ENCODE results near the gene ITCH. TPM values are rescaled to one million over a fixed set of nuclear protein-coding genes. Genes with fewer than 3 reads are reported as not detected.
A peak's percentile ranks its signal among the peaks of the same experiment; 100 is the strongest.
"Not testable (repeated sequence)": the region's sequence is repeated elsewhere in the genome, so short reads cannot be mapped to it uniquely, and the experiment has no call there.

ITCH gene
- total RNA-seq, 1 donor from 2014 or later: 113 TPM

DNA sequence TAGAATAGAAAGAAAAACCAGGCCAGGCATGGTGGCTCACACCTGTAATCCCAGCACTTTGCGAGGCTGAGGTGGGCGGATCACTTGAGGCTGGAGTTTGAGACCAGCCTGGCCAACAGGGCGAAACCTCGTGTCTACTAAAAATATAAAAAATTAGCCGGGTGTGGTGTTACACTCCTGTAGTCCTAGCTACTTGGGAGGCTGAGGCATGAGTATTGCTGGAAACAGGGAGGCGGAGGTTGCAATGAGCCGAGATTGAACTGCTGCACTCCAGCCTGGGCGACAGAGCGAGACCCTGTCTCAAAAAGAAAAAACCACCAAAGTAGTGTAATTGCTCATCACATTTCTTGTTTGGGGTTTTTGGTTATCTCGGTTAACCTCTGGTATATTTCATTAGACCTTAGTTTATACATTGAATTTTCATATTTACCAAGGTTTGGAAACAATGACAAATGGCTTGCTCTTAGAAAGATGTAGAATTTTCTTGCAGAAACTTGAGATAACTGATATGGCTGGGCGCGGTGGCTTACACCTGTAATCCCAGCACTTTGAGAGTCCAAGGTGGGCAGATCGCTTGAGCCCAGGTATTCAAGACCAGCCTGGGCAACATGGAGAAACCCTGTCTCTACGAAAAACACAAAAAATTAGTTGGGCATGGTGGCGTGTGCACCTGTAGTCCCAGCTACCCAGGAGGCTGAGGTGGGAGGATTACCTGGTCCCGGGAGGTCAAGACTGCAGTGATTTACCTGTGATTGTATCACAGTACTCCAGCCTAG is 14.2 kb downstream of the ITCH start:
- DNase-seq (ENCODE audit: low read depth): no peak

DNA sequence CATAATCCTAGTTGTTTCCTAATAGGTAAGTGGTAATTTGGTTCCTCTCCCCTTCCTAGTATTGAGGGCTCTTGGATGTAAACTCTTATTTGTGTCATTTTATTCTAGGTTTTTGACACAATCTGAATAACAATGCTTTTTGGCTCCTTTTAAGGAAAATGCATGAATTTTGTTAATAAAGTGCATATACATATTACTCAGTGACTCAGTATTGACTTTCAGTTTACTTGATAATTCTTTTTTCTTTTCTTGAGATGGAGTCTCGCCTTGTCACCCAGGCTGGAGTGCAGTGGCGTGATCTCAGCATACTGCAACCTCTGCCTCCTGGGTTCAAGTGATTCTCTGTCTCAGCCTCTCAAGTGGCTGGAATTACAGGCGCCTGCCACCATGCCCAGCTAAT is 19.1 kb downstream of the ITCH start:
- DNase-seq (ENCODE audit: low read depth): no peak

DNA sequence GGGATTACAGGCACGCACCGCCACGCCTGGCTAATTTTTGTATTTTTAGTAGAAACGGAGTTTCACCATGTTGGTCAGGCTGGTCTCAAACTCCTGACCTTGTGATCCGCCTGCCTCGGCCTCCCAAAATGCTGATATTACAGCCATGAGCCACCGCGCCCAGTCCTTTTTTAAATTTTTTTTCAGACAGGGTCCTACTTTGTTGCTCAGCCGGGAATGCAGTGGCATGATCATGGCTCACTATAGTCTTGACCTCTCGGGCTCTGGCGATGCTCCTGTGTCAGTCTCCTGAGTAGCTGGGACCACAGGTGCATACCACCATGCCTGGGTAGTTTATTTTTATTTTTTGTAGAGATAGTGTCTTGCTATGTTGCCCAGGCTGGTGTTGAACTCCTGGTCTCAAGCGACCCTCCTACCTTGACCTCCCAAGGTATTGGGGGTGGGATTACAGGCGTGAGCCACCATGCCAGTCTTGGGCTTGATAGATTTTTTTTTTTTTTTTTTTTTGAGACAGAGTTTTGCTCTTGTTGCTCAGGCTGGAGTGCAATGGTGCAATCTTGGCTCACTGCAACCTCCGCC is 19.9 kb downstream of the ITCH start:
- DNase-seq (ENCODE audit: low read depth): not testable (repeated sequence)

DNA sequence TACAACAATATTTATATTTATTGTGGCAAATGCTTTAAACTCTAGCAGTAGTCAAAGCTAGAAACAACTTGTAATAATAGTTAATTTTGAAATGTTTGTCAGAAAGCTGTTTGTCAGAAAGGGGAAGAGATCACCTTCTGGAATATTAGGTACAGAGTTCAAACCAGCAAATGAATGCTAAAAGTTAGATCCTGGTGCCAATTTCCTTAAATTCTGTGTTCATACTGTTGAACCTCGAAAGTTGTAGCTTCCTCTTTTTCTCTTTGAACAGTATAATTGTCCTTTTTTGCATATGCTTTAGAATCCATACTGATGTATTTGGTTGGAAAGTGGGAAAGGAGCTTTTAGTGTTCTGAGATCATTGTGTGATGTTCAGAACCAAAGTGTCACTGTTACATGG is 22.4 kb downstream of the ITCH start:
- DNase-seq (ENCODE audit: low read depth): no peak

DNA sequence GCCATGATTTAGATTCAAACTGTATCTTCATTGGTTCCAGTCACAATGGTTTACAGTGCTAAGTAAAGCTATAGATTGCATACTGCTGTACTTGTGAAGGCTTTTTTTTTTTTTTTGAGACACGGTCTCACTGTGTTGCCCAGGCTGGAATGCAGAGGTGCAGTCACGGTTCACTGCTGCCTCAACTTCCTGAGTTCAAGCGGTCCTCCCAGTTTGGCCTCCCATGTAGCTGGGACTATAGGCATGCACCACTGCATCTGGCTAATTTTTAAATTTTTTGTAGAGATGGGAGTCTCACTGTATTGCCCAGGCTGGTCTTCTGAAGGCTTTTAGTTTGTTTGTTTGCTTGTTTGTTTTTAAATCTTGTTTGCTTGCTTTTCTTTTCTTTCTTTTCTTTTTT is 24.9 kb downstream of the ITCH start:
- peak; percentile 63 for DNase-seq (ENCODE audit: low read depth)

DNA sequence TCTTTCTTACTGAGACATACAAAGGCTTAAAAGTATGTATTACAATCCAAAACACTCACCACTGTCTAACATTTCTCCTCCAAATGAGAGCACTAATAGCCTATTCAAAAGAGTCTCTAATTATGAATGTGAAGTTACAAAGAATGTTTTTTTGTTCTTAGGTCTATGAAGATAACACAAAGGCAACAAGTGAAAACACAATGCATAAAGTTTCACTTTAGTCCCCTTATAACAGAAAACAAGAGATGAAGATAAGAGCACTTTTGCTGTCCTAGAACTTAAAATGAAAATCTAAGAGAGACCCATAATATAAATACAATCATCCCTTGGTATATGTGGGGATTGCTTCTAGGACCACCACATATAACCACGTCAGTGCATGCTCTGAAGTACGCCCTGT is 25.6 kb downstream of the ITCH start:
- no peak for DNase-seq (ENCODE audit: low read depth)

DNA sequence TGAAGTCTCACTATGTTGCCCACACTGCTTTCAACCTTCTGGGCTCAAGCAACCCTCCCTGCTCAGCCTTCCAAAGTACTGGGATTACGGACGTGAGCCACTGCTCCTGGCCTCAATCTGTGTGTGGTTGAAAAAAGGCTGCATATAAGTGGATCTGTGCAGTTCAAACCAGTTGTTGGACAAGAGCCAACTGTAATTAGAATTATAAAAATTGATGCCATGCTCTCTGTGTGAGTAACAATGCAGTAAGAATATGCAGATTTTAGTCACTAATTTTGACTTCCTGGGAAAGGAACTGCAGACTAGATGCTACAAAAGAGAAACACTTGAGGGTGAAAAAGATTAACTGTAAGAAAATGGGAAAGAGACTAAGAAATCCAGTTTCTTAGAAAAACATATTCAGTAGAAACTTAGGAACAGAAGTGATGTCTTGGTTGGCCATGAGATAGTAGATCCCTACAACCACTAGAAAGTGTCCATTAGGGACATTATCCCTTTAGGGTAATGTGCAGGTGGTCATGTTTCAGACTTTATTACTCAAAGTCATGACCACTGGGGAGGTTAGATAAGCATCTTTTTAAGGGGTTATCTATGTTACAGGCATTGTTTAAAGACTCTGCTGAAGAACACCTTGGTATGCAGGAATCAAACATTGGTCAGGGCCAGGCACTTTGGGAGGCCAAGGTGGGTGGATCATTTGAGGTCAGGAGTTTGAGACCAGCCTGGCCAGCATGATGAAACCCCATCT is 26.3 kb downstream of the ITCH start:
- no peak for DNase-seq (ENCODE audit: low read depth)

DNA sequence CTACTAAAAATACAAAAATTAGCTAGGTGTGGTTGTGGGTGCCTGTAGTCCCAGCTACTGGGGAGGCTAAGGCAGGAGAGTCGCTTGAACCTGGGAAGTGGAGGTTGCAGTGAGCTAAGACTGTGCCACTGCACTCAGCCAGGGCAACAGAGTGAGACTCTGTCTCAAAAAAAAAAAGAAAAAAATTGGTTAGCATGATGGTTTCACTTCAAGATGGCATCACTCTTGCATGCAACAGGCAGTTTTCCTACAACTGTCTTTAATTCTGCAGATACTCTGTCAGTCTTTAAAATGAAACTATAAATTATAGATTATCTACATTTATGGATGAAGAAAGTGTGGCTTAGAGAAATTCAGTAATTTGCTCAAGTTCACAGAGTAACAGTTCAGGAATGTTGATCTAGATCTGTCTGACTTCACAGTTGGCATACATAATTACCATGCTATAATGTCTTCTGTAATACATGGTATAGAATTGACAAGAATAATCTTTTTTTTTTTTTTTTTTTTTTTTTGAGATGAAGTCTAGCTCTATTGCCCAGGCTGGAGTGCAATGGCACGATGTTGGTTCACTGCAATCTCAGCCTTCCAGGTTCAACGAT is 27.0 kb downstream of the ITCH start:
- DNase-seq (ENCODE audit: low read depth): no peak

DNA sequence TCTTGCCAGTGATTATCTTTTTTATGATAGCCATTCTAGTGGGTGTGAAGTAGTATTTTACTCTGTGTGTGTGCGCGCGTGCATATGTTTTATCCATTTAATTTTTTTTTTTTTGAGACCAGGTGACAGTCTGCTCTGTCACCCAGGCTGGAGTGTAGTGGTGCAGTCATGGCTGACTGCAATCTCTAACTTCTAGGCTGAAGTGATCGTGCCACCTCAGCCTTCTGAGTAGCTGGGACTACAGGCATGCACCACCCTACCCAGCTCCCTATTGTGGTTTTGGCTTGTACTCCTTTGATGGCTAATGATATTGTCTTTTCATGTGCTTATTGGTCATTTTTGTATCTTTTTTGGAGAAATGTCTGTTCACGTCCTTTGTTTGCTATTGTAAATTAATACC is 33.3 kb downstream of the ITCH start:
- DNase-seq (ENCODE audit: low read depth): no peak

DNA sequence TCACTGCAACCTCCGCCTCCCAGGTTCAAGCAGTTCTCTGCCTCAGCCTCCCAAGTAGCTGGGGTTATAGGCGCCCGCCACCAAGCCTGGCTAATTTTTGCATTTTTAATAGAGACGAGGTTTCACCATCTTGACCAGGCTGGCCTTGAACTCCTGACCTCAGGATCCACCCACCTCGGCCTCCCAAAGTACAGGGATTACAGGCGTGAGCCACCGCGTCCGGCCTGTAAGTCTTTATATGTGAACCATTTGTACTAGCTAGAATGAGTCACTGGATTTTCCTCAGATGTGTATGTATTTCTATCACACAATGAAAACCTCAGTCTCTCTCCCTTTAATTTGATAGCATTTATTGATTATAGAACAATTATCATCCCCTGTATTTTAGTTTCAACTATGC is 34.0 kb downstream of the ITCH start:
- DNase-seq (ENCODE audit: low read depth): peak; percentile 40

DNA sequence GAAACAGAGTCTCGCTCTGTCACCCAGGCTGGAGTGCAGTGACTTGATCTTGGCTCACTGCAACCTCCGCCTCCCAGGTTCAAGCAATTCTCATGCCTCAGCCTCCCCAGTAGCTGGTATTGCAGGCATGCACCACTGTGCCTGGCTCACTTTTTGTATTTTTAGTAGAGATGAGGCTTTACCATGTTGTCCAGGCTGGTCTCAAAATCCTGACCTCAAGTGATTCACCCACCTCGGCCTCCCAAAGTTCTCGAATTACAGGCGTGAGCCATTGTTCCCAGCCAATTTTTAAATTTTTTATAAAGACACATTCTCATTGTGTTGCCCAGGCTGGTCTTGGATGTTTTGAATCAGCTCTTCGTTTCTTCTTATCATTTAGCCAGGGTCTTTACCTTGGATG is 37.7 kb downstream of the ITCH start:
- peak; percentile 68 for DNase-seq (ENCODE audit: low read depth)

DNA sequence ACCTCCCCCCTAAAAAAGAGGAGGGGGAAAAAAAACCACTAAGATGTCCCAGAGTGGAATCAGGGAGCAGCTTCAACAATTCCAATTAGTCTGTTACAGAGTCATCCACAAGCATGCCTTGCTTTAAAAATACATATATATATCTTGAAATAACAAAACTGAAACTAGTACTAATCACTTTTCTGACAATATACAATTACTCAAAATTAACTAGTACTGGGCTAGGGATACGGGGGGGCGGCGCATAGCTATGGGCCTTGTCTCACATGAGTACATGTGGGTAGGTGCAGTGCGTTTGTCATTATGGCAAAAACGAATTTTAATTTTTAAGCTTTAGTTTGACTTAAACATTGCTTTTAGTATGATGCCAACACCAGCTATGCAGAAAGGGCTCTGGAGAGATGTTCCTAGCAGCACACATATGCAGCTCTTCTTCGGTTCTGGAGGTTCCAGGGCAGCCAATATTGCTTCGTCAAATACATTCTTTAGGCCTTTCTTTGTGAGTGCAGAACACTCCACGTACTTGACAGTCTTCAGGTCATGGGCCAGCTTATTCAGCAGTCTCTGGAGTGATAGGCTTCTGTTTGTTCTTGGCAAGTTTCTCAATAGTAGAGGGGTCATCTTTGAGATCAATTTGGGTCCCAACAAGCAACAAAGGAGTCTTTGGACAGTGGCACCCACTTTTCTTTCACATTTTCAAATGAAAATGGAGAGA is 38.8 kb downstream of the ITCH start:
- no peak for DNase-seq (ENCODE audit: low read depth)

DNA sequence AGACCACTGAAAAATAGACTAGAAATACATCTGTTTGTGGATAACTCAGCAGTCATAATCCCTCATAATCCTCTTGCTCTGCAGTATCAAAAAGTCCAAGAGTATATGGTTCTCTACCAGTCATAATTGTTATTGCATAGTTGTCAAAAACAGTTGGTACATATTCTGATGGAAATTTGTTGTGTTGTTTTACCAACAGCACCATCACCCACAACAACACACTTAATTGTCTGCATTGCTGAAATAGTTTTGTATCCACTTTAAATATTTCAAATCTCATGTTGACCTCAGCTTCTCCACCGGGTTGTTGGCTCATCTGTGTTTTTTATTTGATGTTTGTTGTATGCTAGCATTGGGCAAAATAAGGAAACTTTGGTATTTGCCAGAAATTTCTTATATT is 39.4 kb downstream of the ITCH start:
- DNase-seq (ENCODE audit: low read depth): no peak

DNA sequence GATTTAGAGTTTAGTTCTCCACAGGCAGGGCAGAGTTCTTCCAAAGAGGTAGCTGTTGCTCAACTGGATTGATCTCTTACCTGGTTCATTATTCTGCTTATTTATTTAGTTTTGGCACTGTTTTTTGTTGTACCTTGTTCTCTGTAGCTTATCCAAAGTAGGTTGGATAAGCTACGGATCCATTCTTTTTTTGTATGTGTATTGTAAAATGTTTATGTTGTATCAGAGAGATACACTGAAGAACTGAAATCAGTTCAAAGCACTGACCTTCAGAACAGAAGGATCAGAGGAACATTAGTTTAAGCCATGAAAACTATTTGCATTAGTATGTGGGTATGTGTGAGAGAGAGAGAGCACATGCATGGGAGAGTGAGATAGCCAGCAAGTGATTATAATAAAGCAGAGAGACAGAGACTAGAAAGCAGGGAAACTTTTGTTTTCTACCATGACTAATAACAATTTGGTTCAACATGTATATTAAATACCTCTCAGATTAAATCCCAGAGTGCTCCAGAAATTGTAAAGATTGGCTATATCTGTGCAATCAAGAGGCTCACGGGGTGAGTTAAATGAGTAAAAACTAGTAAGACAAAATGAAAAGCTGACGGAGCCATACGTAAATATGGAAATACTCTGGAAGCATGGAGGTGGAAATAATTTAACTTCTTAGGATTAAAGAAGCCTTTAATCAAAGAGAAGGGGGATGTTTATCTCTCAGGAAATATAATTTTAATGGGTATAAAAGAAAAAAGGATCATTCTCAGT is 40.2 kb downstream of the ITCH start:
- DNase-seq (ENCODE audit: low read depth): no peak

DNA sequence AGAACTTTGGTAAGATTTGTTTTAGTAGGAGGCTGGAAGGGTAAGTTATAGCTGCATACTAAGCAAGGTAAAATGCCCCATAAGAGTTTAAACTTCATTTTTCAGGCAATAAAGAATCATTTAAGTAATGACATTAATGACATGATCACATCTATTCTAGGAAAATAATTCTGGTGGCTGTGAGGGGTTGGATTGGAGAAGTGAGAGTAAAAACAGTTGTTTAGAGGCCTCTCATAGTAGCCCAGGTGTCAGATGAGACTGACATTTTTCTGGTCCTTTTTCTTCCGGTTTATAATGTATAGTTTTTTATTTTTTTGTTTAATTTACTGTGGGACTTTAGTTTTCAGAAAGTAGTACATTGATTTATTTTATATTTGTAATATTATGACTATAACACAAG is 40.8 kb downstream of the ITCH start:
- no peak for DNase-seq (ENCODE audit: low read depth)

DNA sequence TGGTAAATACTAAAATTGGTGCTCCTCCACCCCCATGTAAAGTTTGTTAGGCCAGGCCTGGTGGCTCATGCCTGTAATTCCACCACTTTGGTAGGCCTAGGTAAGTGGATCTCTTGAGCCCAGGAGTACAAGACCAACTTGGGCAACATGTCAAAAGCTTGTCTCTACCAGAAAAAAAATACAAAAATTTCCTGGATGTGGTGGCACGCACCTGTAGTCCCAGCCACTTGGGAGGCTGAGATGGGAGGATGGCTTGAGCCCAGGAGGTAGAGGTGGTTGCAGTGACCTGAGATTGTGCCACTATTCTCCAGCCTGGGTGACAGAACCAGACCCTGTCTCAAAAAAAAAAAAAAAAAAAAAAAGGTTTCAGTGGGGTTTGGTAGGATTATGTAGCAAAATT is 41.7 kb downstream of the ITCH start:
- no peak for DNase-seq (ENCODE audit: low read depth)

DNA sequence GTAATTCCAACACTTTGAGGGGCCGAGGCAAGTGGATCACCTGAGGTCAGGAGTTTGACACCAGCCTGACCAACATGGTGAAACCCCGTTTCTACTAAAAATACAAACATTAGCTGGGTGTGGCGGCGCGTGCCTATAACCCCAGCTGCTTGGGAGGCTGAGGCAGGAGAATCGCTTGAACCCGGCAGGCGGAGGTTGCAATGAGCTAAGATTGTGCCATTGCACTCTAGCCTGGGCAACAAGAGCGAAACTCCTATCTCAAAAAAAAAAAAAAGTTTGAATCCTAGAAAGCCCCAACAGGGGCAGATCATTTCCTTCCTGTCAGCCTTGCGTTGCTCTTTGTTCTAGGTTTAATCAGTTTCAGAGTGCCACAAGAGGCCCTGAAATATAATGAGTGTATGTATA is 42.2 kb downstream of the ITCH start:
- DNase-seq (ENCODE audit: low read depth): not testable (repeated sequence)

DNA sequence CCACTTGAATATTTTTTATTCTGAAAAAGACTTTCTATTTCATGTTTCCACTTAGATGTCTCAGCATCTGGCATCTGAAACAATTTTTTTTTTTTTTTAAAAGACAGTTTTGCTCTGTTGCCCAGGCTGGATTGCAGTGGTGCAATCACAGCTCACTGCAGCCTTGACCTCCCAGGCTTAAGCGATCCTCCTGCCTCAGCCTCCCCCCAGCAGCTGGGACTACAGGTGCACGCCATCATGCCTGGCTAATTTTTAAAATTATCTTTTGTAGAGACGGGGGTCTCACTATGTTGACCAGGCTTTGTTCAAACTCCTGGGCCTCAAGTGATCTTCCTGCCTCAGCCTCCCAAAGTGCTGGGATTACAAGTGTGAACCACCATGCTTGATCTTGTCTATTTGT is 42.9 kb downstream of the ITCH start:
- DNase-seq (ENCODE audit: low read depth): not testable (repeated sequence)

DNA sequence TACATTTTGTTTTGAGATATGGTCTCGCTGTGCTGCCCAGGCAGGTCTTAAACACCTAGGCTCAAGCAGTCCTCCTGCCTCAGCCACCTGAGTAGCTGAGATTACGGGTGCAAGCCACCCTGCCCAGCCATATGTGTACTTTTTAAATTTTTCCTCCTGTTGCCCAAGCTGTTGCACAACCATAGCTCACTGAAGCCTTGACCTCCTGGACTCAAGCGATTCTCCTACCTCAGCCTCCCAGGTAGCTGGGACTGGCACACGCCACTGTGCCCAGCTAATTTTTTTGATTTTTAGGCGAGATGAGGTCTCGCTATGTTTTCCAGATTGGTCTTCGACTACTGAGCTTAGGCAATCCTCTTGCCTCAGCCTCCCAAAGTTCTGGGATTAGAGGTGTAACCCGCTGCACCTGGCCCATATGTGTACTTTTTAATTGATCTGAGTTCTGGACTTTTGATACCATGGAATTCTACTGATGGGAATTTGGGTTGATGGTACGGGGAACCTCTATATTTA is 44.9 kb downstream of the ITCH start:
- no peak for DNase-seq (ENCODE audit: low read depth)

DNA sequence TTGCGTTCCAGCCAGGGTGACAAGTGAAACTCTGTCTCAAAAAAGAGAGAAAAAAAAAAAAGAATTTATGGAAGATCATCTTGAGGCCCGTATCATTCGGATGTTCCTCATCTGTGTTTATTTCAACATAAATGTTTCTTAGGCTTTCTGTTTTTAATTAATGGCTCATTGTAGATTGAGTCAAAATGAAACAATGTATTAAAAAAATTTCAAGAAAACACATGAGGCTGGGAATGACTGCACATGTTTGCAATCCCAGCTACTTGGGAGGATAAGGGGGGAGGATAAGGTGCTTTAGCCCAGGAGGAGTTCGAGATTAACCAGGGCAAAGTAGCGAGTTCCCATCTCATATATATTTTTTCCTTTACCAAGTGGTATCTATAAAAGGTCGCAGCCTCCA is 47.3 kb downstream of the ITCH start:
- DNase-seq (ENCODE audit: low read depth): no peak

DNA sequence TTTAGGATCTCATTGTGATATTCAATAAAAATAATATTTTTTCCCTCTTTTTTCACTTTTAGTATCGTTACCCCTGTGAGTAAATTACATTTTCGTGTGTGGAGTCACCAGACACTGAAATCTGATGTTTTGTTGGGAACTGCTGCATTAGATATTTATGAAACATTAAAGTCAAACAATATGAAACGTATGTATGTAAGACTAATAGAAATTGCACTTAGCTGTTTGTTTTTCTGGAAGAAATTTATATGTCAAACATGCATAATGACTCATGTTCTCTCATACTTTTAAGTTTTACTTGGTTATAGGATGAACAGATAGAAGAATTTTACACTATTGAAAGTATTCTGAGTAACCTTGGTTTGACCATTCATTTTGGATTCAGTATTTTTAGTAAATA is 49.4 kb downstream of the ITCH start:
- DNase-seq (ENCODE audit: low read depth): no peak

Data from renal cortical epithelial cell (primary cell).